HG03558 (cell line): ENCODE data around the gene PLCB1.

Experiments used
- ATAC-seq: cut with Tn5 transposase; IDR thresholded peaks from one replicate; pipeline ENCODE4 v1.9.1; 2021; ENCODE audit warnings: moderate number of reproducible peaks; ENCODE audit not compliant: unreplicated experiment; ENCODE audit errors: extremely low read depth

The PLCB1 gene

GRCh38 chr20:8720089-8720488 lies 588.0 kb downstream of the PLCB1 start:
- no peak for ATAC-seq

DNA sequence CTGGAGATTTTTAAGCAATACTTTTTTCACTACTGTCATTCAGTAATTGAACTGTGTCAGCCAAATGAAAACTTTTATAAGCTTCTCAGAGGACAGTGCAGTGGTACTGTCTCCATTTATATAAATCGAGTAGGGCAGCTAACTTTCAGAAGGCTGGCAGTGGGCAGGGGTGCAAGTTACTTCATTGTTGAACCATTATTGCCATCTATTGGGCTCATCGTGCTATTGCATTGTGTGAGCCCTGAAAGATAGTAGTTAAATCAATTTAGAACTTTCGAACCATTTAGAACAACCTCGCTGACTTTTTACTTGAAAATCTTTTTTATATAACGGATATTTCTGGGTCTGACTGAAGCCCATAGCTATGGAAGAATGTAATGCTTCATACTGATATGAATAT lies 589.0 kb downstream of the PLCB1 start:
- ATAC-seq: no peak

DNA sequence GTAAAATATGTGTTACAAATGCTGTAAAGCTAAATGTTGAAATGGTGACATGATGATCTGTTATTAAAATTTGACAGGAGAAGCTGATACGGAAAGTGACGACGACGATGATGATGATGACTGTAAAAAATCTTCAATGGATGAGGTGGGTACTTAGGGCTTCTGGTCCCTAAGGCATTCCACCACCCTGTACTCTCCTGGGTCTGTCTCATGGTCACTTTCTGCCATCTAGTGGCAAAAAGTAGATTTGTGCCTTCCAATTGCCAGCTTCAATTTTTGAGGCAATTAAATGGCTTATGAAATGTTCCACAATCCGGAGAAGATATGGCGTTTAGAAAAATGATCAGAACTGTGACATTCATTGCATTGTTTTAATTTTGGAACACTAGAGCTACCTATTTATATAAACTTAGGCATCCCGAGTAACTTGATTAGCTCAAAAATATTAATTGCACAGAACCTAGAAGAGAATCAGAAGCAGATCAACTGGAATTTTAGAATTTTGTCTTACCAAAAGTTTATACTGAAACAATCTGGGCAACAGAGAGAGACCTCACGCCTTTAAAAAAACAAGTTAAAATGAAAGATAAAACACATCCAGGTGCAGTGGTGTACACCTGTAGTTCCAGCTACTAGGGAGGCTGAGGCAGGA lies 590.3 kb downstream of the PLCB1 start:
- no peak for ATAC-seq

GRCh38 chr20:8723296-8723695 lies 591.2 kb downstream of the PLCB1 start:
- no peak for ATAC-seq

GRCh38 chr20:8724884-8725283 lies 592.8 kb downstream of the PLCB1 start:
- no peak for ATAC-seq

DNA sequence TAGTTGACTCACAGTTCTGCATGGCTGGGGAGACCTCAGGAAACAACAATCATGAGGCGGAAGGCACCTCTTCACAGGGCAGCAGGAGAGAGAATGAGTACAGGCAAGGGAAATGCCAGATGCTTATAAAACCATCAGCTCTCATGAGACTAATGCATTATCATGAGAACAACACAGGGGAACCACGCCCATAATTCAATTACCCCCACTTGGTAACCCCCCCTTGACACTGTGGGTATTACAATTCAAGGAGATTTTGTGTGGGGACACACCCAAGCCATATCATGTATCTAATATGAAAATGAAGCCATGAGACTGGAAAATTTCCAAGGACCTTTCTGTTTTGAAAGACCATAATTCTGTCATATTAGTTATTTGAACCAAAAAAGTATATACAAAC lies 594.4 kb downstream of the PLCB1 start:
- ATAC-seq: no peak

GRCh38 chr20:8735014-8735413 lies 602.9 kb downstream of the PLCB1 start:
- no peak for ATAC-seq

GRCh38 chr20:8735674-8736073 lies 603.6 kb downstream of the PLCB1 start:
- ATAC-seq: no peak

GRCh38 chr20:8740265-8740664 lies 608.2 kb downstream of the PLCB1 start:
- peak; percentile 86 for ATAC-seq

DNA sequence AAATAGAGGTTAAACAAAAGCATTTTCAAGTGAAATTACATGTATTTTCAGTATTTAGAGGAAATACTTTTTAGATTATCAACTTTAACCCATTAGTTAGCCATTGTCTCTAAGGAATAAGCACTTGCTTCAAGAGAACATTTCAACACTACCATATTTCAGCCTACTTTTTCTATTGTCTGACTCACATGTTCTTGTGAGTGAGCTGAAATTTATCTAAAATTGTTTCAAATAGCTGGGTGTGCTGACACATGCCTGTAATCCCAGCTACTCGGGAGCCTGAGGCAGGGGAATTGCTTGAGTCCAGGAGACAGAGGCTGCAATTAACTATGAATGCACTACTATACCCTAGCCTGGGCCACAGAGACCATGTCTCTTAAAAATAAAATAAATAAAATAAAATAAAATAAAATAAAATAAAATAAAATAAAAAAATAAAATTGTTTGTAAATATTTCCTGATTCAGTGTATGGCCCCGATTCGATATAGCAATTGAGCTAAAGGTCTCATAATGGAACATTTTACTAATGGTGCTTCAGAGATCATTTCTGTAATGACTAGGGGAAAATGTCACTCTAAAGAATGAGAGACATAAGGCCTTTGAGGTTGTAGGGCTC lies 612.3 kb downstream of the PLCB1 start:
- ATAC-seq: no peak

DNA sequence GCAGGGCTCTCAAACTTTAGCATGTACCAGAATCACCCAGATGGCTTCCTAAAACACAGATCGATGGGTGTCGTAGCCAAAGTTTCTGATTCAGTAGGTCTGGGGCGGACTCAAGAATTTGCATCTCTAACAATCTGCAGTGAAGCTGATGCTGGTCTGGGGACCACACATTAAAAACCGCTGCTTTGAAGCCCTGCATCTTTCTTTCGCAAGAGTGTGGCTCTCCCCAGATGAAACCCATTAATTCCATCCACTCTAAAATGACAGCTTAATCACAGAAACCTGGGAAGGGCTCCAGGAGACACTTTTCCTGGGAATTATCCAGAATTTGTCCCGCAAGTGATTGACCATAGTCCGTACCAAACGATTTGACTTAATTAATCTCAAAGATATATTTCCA lies 617.0 kb downstream of the PLCB1 start:
- ATAC-seq: no peak

GRCh38 chr20:8749986-8750385 lies 617.9 kb downstream of the PLCB1 start:
- ATAC-seq: no peak

DNA sequence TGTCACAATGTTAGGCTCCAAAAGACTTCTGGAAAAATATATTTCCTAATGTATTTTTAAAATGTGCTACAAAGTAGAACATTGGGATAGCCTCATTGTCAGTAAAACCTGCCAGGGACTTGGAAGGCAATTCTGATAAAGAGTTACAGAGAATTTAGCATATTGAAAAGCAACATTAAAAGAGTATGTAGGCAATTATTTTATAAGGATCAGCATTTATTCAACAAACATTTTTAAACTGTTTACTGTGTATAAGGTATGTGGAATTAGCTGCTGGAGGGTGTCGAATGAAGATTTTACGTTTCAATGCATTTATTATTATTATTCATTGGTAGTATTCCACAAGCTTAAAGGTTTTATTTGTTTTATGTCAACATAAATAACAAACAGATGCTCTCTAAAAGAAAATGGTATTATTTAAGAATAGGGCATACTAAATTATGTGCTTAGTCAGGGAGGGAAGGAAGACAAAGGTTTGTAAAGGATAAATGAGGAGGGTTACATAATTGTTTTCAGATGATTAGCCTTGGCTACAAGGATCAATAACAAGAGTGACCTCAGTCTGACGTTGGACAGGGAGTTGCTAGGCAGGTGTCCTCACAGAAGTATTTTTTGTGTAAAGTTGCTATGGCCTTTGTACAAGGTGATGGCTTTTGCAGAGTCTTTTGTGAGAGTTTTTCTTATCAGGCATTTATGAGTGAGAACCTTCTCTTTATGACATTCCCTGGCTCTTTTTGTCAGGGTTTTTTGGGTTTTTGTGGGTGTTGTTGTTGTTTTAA lies 623.5 kb downstream of the PLCB1 start:
- ATAC-seq: no peak

GRCh38 chr20:8756410-8756809 lies 624.3 kb downstream of the PLCB1 start:
- ATAC-seq: no peak

GRCh38 chr20:8757146-8757545 lies 625.1 kb downstream of the PLCB1 start:
- ATAC-seq: no peak

DNA sequence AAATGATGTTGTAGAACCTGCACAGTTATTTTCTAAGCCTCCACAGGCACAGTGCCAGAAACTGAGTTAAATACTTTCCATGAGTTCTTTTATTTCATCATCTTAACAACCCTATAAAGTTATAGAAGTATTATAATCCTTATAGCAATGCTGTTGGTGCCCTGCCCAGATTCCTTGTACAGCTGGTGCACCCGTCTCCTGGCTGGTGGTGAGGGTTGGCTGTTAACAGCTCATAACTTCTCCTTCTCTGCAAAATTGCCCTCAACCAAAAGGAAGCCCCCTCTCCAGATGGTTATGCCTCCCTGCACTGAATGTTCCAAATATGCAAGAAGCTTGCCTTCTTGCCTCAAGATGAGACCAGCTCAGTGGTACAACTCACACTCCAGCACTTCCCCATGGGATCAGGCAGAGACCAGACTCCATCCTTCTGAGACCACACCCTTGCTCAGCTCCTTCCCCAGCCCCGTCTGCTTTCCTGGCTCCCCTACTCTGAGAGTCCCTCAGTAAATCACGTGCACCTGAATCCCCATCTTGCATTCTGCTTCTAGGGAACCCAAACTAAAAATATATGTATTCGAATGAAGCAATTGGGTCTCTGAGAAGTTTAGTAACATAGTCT lies 632.4 kb downstream of the PLCB1 start:
- no peak for ATAC-seq

- ATAC-seq: no peak
These were observed 634.9 kb downstream of the PLCB1 start for GRCh38 chr20:8766868-8767390.

DNA sequence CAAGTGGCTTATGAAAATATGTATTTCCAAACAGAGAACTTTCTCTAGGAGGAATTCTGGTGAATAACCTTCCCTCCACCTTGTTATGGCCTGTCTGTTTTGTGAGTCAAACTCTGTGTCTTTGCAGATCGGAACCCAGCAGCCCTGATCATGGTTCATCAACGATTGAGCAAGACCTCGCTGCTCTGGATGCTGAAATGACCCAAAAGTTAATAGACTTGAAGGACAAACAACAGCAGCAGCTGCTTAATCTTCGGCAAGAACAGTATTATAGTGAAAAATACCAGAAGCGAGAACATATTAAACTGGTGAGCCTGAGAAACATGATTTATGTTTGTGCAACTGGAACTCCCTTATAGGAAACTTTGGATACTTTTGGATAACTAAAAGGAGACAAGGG lies 642.3 kb downstream of the PLCB1 start:
- ATAC-seq: no peak

DNA sequence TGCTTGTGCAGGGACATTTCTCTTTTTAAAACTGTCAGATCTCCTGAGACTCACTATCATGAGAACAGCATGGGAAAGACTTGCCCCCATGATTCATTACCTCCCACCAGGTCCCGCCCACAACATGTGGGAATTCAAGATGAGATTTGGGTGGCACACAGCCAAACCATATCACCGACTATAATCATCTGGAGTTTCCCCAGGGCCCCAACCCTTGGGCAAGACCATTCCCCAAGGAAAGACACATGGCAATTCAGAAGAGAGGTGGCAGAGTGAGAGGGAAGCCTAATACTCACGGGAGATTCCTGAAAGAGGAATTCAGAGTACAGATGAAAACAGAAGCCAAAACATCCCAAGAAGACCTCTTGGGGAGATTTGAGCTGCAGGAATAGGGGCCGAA lies 645.8 kb downstream of the PLCB1 start:
- no peak for ATAC-seq

- no peak for ATAC-seq
These were observed 646.3 kb downstream of the PLCB1 start for GRCh38 chr20:8778387-8778786.

DNA sequence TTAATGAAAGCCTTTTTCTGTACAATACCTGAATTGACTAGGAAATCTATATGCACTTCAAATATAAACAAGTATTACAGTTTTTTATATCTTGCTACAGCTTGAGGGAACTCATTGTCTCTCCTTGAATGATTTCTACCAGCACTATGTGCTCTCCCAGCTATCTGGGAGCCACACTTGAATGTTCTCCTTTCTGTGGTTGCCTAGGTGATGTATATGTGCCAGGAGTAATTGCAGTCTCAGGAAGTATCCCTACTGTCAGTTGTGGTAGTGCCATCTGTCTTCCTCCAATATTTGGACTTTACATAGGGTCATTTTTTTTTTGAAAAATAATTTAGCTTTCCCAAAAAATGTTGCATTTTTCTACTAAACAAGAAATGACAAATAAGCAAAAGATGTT lies 648.8 kb downstream of the PLCB1 start:
- no peak for ATAC-seq
